Tibial nerve (tissue), 3 donors: ENCODE data around the gene SIPA1L3.

ENCODE experiments used
- POLR2A ChIP-seq, 2 donors: fragments of 450-650 bp; IDR thresholded peaks; one replicate each; pipeline ENCODE4 v1.6.1; 2017; ENCODE audit warnings: antibody characterized with exemption in 2 of 2, mild to moderate bottlenecking in 2 of 2, moderate library complexity in 2 of 2
- TF ChIP-seq, protein P1 (sequence below), 5 experiments: fragments of 200-600 bp in 3 of 5; fragments of 450-650 bp in 2 of 5; sonication (generic) in 3 of 5; IDR thresholded peaks; one replicate each; pipeline ENCODE4 v1.5.1; 2016 to 2019; ENCODE audit warnings: antibody characterized with exemption in 5 of 5, mild to moderate bottlenecking in 3 of 5, moderate library complexity in 2 of 5

DNA sequence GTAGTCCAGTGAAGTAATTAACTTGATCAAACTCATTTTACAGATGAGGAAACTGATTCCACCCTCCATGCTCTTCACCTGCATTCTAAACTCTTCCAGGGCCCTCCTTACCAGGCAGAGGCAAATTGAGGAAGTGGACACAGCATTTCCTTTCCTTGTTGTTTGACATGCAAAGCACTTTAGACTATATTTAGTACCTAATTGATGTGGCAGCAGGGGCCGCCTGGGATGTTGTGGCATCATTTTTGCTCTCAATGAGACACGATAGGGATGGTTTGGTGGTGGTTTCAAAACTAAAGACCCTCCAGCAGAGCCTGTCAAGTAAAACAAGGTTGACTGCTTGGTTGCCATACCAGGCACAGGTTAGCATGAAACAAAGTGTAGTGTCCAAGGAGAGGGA, 7.9 kb downstream of the SIPA1L3 start:
- no peak for TF ChIP-seq POLR2A (IDR thresholded peaks at IDR 0.05)
- TF ChIP-seq, protein P1, sequence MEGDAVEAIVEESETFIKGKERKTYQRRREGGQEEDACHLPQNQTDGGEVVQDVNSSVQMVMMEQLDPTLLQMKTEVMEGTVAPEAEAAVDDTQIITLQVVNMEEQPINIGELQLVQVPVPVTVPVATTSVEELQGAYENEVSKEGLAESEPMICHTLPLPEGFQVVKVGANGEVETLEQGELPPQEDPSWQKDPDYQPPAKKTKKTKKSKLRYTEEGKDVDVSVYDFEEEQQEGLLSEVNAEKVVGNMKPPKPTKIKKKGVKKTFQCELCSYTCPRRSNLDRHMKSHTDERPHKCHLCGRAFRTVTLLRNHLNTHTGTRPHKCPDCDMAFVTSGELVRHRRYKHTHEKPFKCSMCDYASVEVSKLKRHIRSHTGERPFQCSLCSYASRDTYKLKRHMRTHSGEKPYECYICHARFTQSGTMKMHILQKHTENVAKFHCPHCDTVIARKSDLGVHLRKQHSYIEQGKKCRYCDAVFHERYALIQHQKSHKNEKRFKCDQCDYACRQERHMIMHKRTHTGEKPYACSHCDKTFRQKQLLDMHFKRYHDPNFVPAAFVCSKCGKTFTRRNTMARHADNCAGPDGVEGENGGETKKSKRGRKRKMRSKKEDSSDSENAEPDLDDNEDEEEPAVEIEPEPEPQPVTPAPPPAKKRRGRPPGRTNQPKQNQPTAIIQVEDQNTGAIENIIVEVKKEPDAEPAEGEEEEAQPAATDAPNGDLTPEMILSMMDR (IDR thresholded peaks at IDR 0.05), result no peak
